ENCODE data around the gene SH3RF3.
A peak's percentile ranks its signal among the peaks of the same experiment; 100 is the strongest.

Gene SH3RF3

DNA sequence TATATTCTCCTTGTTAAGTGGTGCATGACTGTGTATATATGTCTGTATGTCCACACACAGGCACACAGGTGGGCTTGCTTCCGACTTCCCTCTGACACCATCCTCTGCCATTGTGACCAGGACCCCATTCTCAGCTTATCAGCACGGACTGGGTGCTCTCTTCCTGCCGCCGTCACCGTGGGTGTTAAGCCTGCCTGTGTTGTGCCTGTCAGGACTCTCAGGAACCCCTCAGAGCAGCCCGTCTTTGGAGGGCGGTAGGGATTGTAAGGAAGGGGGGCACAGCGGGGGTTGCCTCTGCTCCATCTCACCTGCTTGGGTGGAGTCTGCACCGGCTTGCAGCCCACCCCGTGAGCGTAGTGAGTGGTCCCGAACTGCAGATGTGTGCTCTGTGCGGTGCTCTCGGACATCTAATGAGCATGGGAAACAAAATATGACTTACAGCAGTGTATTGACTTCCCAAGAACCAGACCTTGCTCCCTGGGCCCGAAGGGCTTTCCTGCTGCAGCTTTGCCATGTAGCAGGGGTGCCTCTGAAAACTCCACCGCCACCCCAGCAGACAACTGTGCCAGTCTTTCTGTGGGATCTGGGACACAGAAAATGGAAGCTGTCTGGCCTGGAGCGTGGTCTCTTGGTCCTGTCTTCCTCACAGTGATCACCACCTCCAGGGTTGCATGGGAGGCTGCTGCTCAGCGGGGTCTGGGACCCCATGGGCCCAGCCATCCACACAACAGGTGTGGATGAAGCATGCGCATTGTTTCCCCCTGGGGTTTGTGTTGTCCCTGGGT is 58.9 kb downstream of the SH3RF3 start:
- DNase-seq: no peak
- intact Hi-C loops (cut with DNase I): no loop called here

DNA sequence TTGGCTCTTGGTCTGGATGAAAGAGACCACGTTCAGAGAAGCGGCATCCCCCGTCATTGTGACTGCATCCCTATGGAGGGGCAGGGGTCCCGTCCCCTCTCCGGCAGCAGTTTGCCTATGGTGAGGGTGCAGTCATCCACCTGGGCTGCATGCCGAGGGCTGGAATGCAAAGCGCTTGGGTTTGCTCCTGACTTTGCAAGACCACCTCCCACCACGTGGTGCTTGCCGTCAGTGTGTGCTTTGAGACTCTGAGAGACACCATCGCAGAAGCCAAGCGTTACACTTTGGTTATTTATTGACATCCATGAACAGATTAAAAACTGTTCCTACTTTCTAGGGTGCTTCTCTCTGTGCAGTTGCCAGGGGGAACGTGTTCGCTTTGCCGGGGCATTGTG is 59.5 kb downstream of the SH3RF3 start:
- DNase-seq: no peak
- intact Hi-C loops (cut with DNase I): no loop called here

DNA sequence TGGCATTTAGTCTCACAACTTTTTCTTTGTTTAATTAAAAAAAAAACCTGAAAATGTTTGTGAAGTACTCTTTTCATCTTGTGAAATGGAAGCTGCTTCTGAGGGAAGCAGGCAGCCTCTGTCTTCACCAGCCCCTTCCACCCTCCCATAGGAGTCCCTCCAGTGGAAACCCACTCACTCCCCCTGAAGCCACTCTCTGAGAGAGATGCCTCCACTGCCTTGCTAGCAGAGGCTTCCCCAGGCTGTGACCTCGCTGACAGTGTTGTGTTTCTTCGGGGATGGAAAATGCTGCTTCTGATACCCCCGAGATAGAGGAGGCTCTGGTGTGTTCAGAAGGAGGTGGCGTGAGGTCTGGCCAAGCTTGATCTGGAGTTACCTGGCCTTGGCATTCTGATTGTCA is 59.9 kb downstream of the SH3RF3 start:
- intact Hi-C loops (cut with DNase I): no loop called here
- no peak for DNase-seq

DNA sequence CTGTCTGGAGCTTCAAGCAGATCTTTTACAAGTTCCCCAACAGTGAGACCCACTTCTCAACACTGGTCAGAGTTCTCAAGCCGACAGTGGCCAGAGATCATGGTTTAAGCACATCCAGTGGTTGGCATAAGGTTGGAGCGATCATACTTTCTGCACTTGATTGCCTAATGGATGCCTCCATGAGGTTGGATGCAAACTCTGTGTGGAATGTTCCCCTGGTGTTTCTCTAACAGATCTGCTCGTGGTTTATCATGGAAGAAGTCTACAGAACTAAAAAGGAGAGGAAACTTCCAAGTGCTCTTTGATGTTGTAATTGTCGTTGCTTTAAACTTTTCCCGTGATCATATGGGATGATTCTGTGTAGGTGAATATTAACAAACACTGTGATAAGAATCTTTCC is 60.7 kb downstream of the SH3RF3 start:
- no peak for DNase-seq
- intact Hi-C loops (cut with DNase I): no loop called here

DNA sequence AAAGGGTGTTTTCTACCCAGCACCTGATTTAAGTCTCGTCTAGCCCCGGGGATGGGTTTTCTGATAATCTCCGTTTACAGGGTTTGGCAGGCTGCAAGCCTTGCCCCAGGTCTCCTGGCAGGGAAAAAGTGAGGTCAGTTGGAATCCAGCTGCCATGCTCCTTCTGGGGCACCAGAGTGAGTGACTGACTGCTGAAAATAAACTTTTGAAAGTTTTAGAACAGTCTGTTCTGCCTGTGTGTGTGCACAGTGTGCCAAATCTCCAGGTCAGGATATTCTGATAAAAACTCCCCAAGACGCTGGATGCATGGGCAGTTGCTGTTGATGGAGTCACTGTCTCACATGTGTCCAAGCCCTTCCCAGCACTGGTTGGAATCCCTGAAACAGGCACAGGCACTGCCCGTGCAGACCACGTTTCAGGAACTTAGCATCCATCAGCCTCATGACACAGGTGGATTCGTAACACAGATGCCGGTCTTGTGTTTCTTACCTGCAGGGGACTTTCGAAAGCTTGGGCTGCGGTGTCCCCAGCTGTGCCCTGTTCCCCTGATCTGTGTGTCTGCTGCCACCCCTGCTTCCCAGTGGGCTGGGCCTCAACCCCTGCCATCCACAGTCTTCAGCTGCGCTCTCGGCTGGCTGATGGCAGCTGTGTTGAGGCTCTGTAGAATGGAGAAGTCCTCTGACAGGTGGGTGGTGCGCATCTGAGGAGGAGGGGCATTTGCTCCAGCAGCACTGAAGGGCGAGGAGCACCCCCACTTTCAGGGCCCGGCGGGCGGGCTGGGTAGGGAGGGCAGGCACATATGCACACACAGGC is 65.0 kb downstream of the SH3RF3 start:
- peak in 1 of 42 donors; percentile 32 for DNase-seq
- intact Hi-C loops (cut with DNase I): no loop called here

DNA sequence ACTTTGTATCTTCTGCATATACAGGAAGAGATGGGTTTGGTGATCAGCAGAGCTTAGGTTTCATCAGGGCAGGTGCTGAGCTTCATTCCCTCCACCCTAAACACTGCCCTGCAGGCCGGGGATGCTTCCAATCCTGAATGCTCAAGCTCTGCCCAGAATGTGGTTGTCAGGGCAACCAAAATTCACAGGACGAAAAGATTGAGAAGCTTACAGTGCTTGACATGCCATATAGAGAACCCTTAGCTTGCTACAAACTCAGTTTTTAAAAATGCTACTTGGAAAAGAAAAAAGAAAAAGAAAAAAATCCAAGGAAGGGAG is 65.6 kb downstream of the SH3RF3 start:
- no peak for DNase-seq
- intact Hi-C loops (cut with DNase I): no loop called here

DNA sequence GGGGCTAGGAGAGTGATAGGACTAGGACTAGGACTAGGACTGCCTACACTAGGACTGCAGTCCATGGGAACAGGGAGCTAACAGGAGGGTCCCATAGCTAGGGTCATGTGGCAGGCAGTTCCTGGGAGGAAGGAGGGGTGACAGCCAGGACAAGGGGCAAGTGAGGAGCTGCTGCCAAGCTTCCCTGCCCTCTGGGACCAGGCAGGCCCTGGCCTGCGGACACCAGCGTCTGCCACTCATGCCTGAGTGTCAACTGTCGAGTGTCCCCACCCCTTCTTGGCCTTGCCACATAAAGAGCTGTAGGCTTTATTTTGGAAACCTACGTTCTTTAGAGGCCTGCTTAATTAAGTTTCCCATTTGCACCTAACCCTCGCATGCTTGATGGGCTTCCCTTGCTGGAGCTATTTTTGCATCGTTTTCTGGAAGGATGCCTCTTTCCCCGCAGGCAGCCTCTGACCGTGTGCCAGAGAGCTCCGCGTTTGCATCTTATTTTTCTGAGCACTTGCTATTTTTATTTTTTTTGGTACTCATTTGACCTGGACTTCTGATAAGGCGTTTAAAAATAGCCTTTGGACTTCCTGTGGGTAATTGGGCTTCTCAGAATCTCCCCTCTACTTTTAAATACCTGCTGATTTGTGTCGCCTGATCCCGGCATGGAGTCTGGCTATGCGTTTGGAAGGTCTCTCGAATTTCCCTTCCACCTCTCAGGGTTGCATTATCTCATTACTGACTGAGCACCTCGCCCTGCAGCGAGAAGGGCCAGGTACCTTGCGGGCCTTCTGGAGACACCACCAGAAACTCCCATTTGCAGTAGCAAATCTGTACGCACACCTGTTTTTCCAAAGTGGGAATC is 66.4 kb downstream of the SH3RF3 start:
- peak in 1 of 42 donors; percentile 8 for DNase-seq
- intact Hi-C loops (cut with DNase I): no loop called here

DNA sequence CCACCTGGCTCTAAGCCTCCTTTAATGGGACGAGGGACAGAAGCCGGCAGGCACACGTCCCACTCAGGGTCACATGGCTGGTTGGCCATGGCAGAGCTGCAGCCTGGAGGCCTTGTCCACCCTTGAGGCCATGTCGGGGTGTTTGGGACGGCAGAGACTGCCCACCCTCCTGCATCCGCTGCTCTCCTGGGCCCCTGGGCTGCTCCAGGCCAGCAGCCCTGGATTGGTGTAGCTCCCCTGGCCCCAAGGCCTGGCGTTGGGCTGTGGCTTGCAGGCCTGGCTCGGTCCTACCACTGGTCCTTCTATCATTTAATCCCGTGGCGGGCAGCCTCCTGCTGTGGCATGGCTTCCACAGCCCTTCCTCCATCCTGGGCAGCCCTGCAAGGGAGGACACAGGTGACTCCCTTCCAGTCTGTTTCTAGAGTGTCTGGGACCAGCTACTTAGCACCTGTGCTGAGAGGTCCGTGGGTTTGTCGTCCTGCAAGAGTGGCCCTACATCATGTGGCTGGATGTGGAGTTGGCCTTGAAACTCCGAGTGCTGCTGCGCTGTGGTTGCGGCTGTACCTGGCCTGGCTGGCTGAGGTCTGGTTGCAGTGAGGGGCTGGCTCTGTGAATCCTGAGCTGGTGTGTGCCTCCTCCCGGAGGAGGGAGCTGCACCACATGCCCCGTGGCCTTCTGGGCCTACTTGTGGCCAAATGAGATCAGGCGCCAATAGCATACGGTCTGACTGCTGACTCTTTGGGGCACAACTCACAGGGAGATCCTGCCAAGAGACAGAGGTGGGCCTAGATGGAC is 67.3 kb downstream of the SH3RF3 start:
- DNase-seq: peak in 1 of 42 donors; percentile 8
- intact Hi-C loops (cut with DNase I): no loop called here

DNA sequence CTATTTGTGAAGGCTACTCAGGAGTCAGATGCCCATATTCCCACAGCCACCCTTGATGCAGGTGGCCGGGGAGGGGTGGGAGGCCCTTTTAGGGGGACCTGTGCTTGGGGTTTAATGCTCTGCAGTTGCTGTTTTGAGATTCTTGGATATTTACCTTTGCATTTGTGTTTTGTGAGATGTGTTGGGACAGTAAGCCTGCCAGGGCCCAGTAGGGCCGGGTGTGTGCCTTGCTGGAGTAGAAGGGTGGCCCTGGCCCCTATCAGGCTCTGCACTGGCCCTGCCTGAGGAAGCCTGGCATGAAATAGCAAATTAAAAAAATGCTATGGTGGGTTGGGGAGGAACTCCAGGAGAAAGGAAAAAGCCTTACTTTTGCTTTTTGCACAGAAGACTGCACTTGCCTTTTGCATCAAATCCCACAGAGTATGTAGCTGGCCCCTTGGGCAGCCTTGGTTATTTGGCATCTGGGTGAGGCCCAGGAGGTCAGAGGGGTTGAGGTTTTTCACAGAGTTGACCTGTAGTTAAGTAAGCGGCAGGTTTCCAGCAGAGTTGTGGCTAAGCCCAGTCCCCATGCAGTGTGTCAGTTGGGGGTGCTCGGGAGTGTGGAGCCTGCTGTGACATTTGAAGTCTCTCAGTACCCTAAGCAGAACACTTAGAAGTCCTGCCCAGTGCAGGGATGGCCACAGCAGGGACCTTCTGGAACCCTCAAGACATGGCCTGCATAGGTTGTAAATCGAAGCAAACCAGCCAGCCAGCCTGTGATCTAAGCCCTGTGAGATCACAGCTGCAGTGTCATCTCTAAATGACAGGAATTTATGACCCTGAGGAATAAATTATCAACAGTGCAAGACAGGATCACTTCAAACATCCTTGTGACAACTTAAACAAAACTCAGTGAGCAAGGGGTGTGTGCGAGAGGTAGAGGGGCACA is 68.8 kb downstream of the SH3RF3 start:
- intact Hi-C loops (cut with DNase I): no loop called here

DNA sequence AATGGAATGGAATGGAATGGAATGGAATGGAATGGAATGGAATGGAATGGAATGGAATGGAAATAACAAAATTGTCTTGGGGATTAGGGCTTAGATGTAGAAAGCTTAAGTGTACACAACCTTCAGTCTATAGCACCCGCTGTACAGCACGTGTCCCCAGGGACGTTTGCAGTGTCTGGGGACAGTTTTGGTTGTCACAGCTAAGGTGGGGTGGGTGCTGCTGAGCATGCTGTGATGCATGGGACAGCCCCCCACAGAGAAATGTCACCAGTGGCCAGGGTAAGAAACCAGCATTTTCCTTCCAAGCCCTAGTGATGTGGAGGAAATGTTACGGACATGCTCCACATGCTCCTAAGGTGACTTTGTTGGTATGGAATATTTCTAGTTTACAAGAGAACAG is 70.8 kb downstream of the SH3RF3 start:
- intact Hi-C loops (cut with DNase I): no loop called here
- peak in 1 of 42 donors; percentile 10 for DNase-seq

More for the DNA sequence above, 68.8 kb downstream of the SH3RF3 start:
- DNase-seq: peak in 1 of 42 donors; percentile 10

DNA sequence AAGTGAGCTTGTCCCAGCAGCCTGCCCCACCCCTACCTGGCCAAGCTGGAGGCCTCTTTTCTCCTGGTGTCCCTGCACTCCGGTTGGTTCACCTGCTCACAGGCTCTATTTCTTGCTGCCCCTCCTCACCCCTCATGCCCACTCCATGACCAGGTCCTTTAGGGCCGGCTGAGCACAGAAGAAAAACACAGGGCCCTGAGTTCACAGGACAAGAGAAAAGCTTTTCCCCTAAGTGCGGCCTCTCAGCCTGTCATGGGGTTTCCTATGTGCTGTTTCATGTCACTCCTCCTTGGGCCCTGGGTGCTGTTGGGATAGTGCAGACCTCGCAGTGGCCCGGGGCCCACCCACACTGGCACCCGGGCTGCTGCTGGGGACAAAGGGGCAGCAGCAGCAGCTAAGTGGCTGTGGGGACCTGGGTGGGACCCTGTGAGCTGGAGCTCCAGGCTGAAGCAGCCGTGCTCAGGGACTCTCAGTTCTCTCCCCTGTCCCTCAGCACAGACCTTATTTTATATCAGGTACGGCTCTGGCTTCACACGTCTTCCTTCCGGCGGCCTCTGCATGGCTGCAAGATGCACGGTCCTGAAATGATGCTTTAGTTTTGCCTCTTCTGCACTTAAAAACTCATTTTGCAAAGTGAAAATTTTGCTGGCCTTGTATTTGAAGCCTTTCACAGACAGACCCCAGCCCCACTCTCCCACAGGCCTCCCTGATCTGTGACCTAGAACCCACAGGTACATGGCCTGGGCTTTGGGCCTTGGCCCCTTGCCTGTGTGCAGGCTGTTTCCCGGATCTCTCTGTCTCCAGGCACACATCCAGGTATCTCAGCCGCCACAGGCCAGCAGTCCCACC is 71.8 kb downstream of the SH3RF3 start:
- no peak for DNase-seq
- intact Hi-C loops (cut with DNase I): no loop called here

DNA sequence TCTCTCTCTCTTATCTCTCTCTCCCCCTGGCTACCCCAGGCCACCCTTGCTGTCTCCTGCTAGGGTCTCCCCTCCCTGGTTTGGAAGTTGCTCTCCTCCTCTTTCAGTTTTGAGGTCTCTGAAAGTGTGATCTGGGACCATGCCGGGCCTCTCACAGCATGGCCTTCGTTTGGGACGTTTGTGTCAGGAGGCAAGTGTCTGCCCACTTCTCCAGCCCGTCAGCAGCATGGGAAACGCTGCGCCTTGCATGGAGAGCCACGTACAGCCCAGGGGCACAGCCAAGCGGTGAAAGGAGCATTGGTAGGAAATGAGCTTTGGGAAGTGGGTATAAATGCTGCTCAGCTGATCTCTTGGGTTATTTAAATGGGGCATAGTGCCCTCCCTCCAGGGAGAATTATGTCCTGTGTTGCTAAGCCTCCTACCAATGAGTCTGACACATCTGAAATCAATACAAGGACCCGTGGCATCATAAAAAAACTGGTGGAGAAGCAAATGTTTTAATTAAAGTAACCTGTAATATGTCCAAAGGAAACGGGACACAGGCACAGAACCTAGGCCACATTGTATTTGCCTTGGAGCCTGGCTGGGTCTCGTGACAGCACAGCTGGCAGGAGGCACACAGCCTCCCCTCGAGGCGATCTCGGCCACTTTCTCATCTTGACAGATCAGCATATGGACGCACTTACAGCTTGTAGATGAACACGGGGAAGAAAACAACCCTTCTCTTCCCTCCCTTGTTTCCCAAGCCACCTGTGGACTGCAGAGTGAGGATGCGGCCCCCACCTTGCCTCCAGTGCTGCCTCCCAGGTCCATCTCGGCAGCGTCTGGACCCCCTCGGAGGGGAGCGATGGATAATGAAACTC is 72.7 kb downstream of the SH3RF3 start:
- peak in 3 of 42 donors; percentile 16 to 39 (median 34) for DNase-seq
- intact Hi-C loops (cut with DNase I): no loop called here

DNA sequence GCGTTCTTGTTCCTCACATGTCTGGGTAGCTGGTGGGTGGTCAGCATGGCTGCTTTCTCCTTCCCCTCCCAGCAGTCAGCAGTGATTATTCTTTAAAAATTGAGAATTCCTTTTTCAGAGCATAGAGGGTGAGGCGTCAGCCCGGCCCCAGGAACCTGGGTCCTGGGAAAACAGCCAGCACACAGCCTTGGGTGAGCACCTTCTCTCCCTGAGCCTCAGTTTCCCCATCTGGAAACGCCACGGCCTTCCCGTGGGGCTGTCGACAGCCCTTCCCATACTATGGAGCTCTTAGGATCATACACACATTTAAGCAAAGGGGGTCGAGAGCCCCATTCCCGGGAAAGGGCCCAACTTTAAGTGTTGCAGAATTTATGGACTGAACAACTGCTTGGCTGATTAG is 73.5 kb downstream of the SH3RF3 start:
- no peak for DNase-seq
- intact Hi-C loops (cut with DNase I): no loop called here

DNA sequence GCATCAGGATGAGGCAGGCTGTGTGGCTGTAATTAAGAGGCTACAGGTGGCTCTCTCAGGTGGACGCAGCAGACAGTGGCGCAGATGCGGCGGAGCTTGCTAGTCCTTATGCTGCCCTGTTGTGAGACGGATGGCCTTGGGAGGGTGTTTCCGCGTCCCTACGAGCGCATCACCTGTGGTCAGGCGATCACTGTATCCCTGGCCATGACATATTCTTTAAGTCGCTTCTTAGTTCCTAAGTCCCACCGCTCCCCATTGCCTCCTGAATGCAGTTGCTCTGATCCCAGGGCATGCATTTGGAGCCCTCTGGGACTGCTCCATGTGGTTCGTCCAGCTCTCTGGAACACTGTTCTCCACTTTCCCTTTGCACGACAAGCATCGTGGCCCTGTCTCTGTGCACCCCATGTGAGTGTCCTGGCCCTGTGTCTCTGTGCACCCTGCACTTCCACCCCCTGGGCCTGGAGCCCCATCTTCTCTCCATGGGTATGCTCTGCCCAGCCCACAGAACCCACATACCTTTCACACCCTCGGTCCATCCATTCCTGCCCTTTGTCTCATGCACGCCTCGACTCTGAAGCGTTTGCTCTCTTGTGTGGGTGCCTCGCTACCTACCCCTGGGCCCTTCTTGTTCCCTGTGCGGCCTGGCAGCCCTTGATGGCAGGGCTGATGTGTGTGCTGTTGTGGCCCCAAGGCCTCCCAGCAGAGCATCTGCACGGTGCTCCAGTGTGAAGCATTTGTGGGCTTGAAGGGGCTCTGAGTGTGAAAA is 74.4 kb downstream of the SH3RF3 start:
- intact Hi-C loops (cut with DNase I): no loop called here
- peak in 1 of 42 donors; percentile 22 for DNase-seq

DNA sequence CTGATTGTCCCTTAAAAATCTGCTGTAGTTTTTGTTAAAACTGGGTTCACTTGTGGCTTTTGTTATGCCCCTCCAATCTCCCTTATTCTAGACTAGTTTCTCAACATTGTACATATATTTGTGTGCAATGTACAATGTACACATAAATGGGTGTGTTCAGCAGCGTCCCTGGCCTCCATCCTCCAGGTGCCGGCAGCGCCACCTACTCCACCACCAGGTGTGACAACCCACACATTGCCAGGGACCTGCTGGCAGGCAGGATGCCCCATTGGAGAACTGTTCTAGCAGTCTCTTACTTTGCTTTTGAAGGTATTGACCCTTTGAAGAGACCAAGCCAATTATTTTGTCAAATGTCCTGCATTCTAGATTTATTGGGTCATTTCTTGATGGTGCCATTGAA is 75.4 kb downstream of the SH3RF3 start:
- intact Hi-C loops (cut with DNase I): no loop called here
- DNase-seq: peak in 1 of 42 donors; percentile 24

All from head of caudate nucleus (tissue), 42 donors.